AG09309 (cell line): ENCODE results near the gene SMOC2.
"Not testable (repeated sequence)": the region's sequence is repeated elsewhere in the genome, so short reads cannot be mapped to it uniquely, and the experiment has no call there.

Experiments
- DNase-seq: peaks from one replicate; pipeline ENCODE4 v3.0.0-alpha.2; 2010; ENCODE audit warnings: low read depth
- H3K4me3 ChIP-seq: 2 replicates; pipeline ENCODE4 v1.5.1; 2011; ENCODE audit warnings: mild to moderate bottlenecking, low read depth, low read length, moderate library complexity; ENCODE audit not compliant: control insufficient read depth
- TF ChIP-seq, protein P1 (sequence below): IDR thresholded peaks from 2 replicates; pipeline ENCODE4 v1.5.1; 2011; ENCODE audit warnings: mild to moderate bottlenecking, low read depth, low read length, inconsistent platforms; ENCODE audit not compliant: insufficient read depth, control insufficient read depth; ENCODE audit errors: missing control alignments

SMOC2 gene

DNA sequence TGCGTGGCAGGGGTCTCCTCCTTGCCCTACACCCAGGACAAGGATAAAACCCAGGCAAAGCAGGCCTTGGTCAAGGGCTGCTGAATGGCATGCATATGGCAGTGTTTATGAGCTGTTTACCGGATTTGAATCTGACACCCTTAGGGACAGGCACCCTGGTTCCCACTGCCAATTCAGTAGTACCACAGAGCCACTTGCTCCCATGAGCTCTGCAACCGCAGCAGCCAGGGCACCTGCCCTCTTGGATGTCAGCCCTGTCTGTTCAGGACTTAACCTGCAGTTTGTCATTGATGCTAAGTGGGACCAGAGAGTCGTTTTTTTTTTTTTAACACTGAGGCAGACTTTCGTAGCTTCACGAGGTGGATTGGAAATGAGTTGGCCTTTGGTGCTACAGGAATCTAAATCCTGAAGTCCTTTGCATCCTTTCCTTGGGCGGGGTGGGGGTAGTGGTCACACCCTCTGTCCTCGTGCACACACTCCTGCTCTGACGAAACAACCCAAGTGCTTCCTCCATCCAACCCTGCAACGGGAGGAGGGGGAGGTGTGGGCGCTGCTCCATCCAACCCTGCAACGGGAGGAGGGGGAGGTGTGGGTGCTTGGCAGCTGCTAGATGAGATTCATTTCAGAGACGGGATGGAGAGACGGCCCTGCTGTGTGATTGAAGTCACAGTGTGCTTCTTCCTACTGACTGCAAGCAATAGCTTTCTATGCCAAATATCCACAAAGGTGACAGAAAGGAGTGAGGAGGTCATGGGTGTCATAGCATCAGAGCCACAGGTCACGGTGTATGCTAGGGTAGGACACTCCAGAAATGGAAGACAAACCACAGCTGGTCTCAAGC lies 166.5 kb downstream of the SMOC2 start:
- no peak for DNase-seq
- TF ChIP-seq, protein P1, sequence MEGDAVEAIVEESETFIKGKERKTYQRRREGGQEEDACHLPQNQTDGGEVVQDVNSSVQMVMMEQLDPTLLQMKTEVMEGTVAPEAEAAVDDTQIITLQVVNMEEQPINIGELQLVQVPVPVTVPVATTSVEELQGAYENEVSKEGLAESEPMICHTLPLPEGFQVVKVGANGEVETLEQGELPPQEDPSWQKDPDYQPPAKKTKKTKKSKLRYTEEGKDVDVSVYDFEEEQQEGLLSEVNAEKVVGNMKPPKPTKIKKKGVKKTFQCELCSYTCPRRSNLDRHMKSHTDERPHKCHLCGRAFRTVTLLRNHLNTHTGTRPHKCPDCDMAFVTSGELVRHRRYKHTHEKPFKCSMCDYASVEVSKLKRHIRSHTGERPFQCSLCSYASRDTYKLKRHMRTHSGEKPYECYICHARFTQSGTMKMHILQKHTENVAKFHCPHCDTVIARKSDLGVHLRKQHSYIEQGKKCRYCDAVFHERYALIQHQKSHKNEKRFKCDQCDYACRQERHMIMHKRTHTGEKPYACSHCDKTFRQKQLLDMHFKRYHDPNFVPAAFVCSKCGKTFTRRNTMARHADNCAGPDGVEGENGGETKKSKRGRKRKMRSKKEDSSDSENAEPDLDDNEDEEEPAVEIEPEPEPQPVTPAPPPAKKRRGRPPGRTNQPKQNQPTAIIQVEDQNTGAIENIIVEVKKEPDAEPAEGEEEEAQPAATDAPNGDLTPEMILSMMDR: no peak
- no peak overlapping the region for H3K4me3 ChIP-seq

DNA sequence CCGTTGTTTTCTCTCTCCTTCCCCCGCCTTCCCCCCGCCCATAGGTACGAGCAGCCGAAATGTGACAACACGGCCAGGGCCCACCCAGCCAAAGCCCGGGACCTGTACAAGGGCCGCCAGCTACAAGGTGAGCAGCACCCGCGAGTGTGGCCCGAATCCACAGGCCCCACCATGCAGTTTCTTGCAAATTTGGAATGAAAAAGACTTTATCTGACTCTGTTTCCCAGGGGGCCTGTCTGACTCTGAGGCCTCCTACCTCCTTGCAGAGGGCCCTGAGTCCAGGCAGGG lies 167.1 kb downstream of the SMOC2 start:
- TF ChIP-seq, protein P1: no peak
- no peak for DNase-seq
- H3K4me3 ChIP-seq: no peak overlapping the region

DNA sequence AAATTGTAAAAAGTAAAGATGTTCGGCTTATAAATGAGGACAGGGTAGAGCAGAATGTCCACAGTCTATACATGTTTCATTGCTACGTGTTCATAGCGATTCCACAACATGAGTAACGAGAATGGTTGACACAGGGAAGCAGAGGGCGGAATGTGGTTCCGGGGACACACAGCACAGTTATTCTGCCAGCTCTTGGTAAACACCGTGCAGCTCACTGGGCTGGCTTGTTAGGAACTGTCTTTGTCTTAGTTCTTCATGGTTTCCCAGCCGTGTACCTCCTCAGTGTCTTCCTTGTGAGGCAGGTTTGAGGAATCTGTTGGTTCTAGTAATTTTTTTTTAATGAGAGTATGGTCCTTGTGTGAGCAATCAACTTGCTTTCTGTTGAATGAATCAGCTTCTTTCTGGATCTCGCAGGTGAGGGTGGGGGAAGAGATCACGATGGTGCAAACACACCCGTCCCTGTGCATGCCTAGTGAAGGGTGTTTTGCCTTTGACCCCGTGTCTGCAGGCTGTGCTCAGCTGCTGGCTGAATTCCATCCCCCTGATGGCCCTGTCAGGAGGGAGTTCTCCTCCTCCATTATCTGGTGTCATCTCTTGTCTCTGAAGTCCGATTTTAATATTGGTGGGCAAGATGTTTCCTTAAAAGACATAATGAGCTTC lies 168.2 kb downstream of the SMOC2 start:
- TF ChIP-seq, protein P1: no peak
- no peak overlapping the region for H3K4me3 ChIP-seq
- DNase-seq: no peak

DNA sequence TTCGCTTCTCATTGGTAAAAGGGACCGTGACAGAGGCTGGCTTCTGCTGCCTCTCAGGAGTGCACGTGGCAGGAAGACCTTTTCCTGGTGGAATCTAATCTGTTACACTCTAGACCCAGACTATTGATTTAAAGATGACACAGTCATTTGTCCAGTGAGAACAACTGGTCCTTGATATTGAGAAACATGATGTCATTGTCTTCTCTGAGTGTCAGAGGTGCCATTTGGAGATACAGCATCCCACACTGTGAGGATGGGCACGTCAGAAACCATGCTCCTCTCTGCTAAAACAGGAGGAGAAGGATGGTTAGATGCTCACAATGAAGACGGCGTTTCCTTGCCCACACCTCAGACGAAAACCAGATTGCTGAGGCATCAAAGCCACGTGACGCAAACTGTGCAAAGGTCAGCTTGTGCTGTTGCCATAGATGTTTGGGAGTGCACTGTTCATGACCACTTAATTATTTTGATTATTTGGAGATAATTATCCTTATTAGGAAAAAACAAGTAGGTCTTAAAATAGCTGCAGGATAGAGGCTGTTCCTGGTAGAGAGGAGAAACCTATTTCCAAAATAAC lies 169.0 kb downstream of the SMOC2 start:
- no peak overlapping the region for H3K4me3 ChIP-seq
- DNase-seq: no peak
- TF ChIP-seq, protein P1: no peak

DNA sequence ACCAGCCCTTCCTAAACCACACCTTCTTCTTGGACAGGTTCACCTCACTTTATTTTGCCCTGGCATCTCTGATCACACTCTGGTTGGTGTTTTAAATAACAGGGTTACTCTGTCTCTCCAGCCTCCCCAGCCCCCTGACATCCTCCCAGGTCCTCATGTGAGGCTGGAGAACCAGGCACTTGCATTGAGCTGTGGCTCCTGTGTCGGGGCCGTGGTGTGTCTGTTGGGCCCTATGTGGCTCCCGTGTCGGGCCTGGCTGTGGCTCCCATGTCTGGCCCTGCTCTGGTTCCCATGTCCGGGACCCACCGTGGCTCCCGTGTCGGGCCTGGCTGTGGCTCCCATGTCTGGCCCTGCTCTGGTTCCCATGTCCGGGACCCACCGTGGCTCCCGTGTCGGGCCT lies 170.0 kb downstream of the SMOC2 start:
- DNase-seq, H3K4me3 ChIP-seq: not testable (repeated sequence)

DNA sequence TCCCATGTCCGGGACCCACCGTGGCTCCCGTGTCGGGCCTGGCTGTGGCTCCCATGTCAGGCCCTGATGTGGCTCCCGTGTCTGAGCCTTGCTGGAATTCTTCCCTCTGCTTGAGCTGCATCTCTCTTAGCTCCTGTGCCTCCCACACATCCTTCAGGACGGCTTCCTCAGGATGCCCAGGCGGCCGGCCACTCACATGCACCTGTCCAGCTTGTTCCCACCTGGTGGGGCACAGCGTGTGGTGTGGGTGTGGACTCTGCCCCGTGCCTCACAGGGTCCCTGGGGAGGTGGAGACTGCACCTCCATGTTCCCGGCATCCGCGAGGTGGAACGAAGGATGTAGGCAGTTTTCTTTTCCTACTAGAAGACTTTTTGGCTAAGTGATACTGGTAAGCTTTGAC lies 170.7 kb downstream of the SMOC2 start:
- TF ChIP-seq, protein P1: no peak
- no peak for DNase-seq
- no peak overlapping the region for H3K4me3 ChIP-seq

DNA sequence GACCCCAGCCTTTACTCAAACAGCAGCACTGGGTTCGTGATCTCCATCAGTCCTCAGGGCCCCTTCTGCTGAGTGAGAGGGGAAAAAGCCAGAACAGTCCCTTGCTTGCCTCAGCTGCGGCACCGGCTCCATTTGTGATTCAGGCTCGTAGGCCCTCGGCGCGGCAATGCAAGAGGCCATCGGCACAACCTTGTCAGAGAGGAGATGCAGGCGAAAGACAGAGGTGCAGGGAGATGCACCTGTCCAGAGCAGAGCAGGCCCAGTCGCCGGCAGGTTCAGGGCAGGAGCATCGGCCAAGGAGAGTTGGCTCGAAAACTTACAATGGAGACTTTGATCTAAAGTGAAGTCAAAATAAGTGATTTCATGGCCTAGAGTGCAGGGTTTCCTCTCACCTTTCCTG lies 171.6 kb downstream of the SMOC2 start:
- TF ChIP-seq, protein P1: no peak
- no peak overlapping the region for H3K4me3 ChIP-seq
- no peak for DNase-seq
